Sigmoid colon (tissue), 7 donors: ENCODE data around the gene AKIP1. TPM values are rescaled to one million over a fixed set of nuclear protein-coding genes. Genes with fewer than 3 reads are reported as not detected.

Source experiments
- DNase-seq: peaks from one replicate; pipeline ENCODE4 v3.0.0-alpha.2; 2019
- H3K27ac ChIP-seq, 4 donors: fragments of 200-600 bp; sonication (generic); one replicate each; pipeline ENCODE4 v1.5.1; 2016 to 2019; ENCODE audit warnings: mild to moderate bottlenecking in 1 of 4
- H3K27me3 ChIP-seq, 3 donors: fragments of 200-600 bp; sonication (generic); one replicate each; pipeline ENCODE4 v1.5.1; 2019; ENCODE audit warnings: mild to moderate bottlenecking in 1 of 3
- H3K36me3 ChIP-seq, 4 donors: fragments of 200-600 bp; sonication (generic); one replicate each; pipeline ENCODE4 v1.5.1; 2016 to 2019
- H3K4me1 ChIP-seq, 4 donors: fragments of 200-600 bp; sonication (generic); one replicate each; pipeline ENCODE4 v1.5.1; 2017 to 2019
- H3K4me3 ChIP-seq, 4 donors: fragments of 200-600 bp; sonication (generic); one replicate each; pipeline ENCODE4 v1.5.1; 2017 to 2019; ENCODE audit warnings: mild to moderate bottlenecking in 2 of 4, moderate library complexity in 1 of 4
- H3K9me3 ChIP-seq, 4 donors: fragments of 200-600 bp in 3 of 4; sonication (generic) in 3 of 4; one replicate each; pipeline versions ENCODE4 v1.5.1 to v1.6.1; 2013 to 2019
- CTCF ChIP-seq, 4 experiments: fragments of 450-650 bp in 3 of 4; fragments of 200-600 bp in 1 of 4; IDR thresholded peaks; one replicate each; pipeline ENCODE4 v1.5.1; 2016 to 2019; ENCODE audit warnings: antibody characterized with exemption in 4 of 4, mild to moderate bottlenecking in 3 of 4, moderate library complexity in 2 of 4
- EP300 ChIP-seq, 4 donors: sonication (generic); formaldehyde crosslinking; IDR thresholded peaks; one replicate each; pipeline ENCODE4 v1.6.1; 2017; ENCODE audit warnings: antibody characterized with exemption in 4 of 4
- POLR2A ChIP-seq, 2 donors: fragments of 450-650 bp; IDR thresholded peaks; one replicate each; pipeline ENCODE4 v1.6.1; 2016; ENCODE audit warnings: antibody characterized with exemption in 2 of 2, mild to moderate bottlenecking in 2 of 2, moderate library complexity in 2 of 2
- POLR2AphosphoS5 ChIP-seq, 4 donors: sonication (generic); formaldehyde crosslinking; IDR thresholded peaks; one replicate each; pipeline ENCODE4 v1.6.1; 2017; ENCODE audit warnings: antibody characterized with exemption in 4 of 4
- WGBS, 2 donors: extraction: QIAGEN DNeasy Blood & Tissue Kit; methylation state at CpG; one replicate each; pipeline ENCODE4 v1.1.7; 2013; 5-methylcytosine and 5-hydroxymethylcytosine counted together
- intact Hi-C: fragments of 100-400 bp; cut with DNase I; formaldehyde crosslinking; loops from one replicate; pipeline ENCODE4 v1.15.1; 2023
- polyA plus RNA-seq, 3 donors: library from polyadenylated mRNA; stranded (reverse); fragments of 200-250 nt; gene quantifications; one replicate each; pipeline ENCODE4 v1.2.3, GENCODE V29; 2013
- total RNA-seq, 4 donors: library from RNA; depleted of rRNA; stranded (reverse); fragments of >200 nt; gene quantifications; one replicate each; pipeline ENCODE4 v1.1.0, GENCODE V29; 2016
- donor health status: healthy with polysubstance abuse.
- donor health status: Bipolar disorder and iron deficiency.
- donor health status: healthy.

Gene AKIP1
- total and polyA plus RNA-seq, 7 donors = 18.0 to 33.2 (median 21.6) TPM

DNA sequence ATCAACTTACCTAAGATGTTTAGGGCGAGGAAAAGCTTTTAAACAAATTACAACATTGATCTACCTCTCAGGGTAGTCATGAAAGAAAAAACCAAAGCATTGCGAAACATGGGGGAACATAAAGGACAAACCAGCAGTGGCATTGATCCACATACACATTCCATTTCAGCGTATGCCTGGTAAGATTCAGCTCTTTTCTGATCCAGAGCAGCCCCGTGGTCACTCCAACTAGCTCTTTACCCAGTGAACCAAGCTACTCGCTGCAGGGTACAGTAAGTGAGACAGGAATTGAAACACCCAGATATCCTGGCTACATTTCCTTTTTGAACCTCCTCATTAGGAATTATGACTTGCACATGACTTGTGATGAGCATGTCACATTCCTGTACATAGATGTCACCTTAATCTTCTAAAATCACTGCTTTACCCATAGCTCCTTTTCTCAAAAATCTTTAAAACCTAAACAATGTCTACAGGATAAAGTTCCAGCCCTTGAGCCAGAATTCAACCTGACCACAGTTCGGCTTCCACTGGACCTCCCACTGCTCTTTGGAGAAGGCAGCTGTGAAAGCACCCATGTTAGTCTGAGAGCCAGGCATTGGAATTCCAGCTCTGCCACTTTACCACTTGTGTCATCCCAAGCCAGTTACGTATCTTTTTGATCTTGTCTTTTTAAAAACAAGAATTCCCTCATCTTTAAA is 42.9 kb upstream of the AKIP1 start:
- no peak for DNase-seq
- peaks cover 0 to 51% (median 24%) of the 10 kb centered on the region in 4 donors for H3K4me1 ChIP-seq
- H3K27me3 ChIP-seq = no peaks in the 10 kb centered on the region
- 74 to 81% methylated on average over 7 of the region's 7 CpGs for WGBS, 2 donors
- H3K36me3 ChIP-seq = no peaks in the 10 kb centered on the region
- no peak for TF ChIP-seq POLR2A (IDR thresholded peaks at IDR 0.05)
- no peak for TF ChIP-seq POLR2AphosphoS5 (IDR thresholded peaks at IDR 0.05)
- TF ChIP-seq CTCF (IDR thresholded peaks at IDR 0.05) = no peak
- TF ChIP-seq EP300 (IDR thresholded peaks at IDR 0.05) = no peak
- intact Hi-C loops = no loop called here
- peak overlapping the region in 3 of 4 donors; percentile 1 to 94 (median 90) for H3K27ac ChIP-seq
- no peaks in the 10 kb centered on the region for H3K9me3 ChIP-seq
- no peak overlapping the region for H3K4me3 ChIP-seq

GRCh38 chr11:8870411-8871170 is 40.4 kb upstream of the AKIP1 start:
- WGBS, 2 donors = 1% methylated on average over 81 of the region's 81 CpGs
- no peaks in the 10 kb centered on the region for H3K36me3 ChIP-seq
- peak overlapping the region; percentile 81 to 91 (median 83) for H3K4me3 ChIP-seq
- H3K27ac ChIP-seq = peak overlapping the region; percentile 88 to 94 (median 92)
- no peaks in the 10 kb centered on the region for H3K27me3 ChIP-seq
- DNase-seq = peak; percentile 79
- TF ChIP-seq POLR2AphosphoS5 (IDR thresholded peaks at IDR 0.05) = peak; percentile 31 to 54 (median 40)
- no peak for TF ChIP-seq EP300 (IDR thresholded peaks at IDR 0.05)
- TF ChIP-seq POLR2A (IDR thresholded peaks at IDR 0.05) = no peak
- TF ChIP-seq CTCF (IDR thresholded peaks at IDR 0.05) = no peak
- H3K9me3 ChIP-seq = no peaks in the 10 kb centered on the region
- H3K4me1 ChIP-seq = peaks cover 0 to 61% (median 31%) of the 10 kb centered on the region in 4 donors
- intact Hi-C loops = loop anchor here (2.0 to 5.0 kb wide), 5 partner anchors 38 to 183 kb away; partner anchors contain the start of genes AKIP1 and TMEM9B

- Histone ChIP-seq H3K4me3 (peak overlapping the region; percentile 81 to 91 (median 83)), H3K36me3 (no peaks in the 10 kb centered on the region), H3K9me3 (no peaks in the 10 kb centered on the region), H3K27ac (peak overlapping the region; percentile 88 to 94 (median 92)), H3K4me1 (peaks cover 0 to 60% (median 31%) of the 10 kb centered on the region in 4 donors), H3K27me3 (no peaks in the 10 kb centered on the region)
- TF ChIP-seq POLR2AphosphoS5 (IDR thresholded peaks at IDR 0.05) (peak; percentile 77 to 91 (median 87)), POLR2A (IDR thresholded peaks at IDR 0.05) (peak in 1 of 2 donors; percentile 10), CTCF (IDR thresholded peaks at IDR 0.05) (no peak), EP300 (IDR thresholded peaks at IDR 0.05) (peak in 1 of 4 donors; percentile 51)
- DNase-seq = peak; percentile 92
- 3 to 8% methylated on average over 27 of the region's 27 CpGs for WGBS, 2 donors
- intact Hi-C loops = loop anchor here (2.0 to 5.0 kb wide), 5 partner anchors 39 to 184 kb away; partner anchors contain the start of genes AKIP1 and TMEM9B
Measured at GRCh38 chr11:8871171-8871775, 39.7 kb upstream of the AKIP1 start.

GRCh38 chr11:8871962-8872361 is 39.0 kb upstream of the AKIP1 start:
- TF ChIP-seq EP300 (IDR thresholded peaks at IDR 0.05) (no peak), POLR2A (IDR thresholded peaks at IDR 0.05) (no peak), CTCF (IDR thresholded peaks at IDR 0.05) (no peak), POLR2AphosphoS5 (IDR thresholded peaks at IDR 0.05) (no peak)
- Histone ChIP-seq H3K4me3 (peak overlapping the region in 1 of 4 donors; percentile 91), H3K27ac (peak overlapping the region; percentile 88 to 94 (median 92)), H3K9me3 (no peaks in the 10 kb centered on the region), H3K36me3 (no peaks in the 10 kb centered on the region), H3K27me3 (no peaks in the 10 kb centered on the region), H3K4me1 (peaks cover 0 to 60% (median 31%) of the 10 kb centered on the region in 4 donors)
- intact Hi-C loops = loop anchor here (2.0 to 5.0 kb wide), 5 partner anchors 39 to 185 kb away; partner anchors contain the start of genes AKIP1 and TMEM9B
- WGBS, 2 donors = 80% methylated on average over 6 of the region's 6 CpGs
- DNase-seq = no peak
